Gastrocnemius medialis (tissue), 4 donors: Measurements from ENCODE around the gene ARRB1. TPM values are rescaled to one million over a fixed set of nuclear protein-coding genes. Genes with fewer than 3 reads are reported as not detected.

Experiments
- ATAC-seq, 2 donors: fragments of 150-250 bp; one replicate each; pipeline ENCODE4 v1.9.1; 2016
- DNase-seq, 2 donors: peaks; one replicate each; pipeline ENCODE4 v3.0.0-alpha.2; 2019
- H3K27ac ChIP-seq, 4 donors: fragments of 200-600 bp; sonication (generic); 1 replicate in 1 of 4; 2 replicates in 3 of 4; pipeline ENCODE4 v1.5.1; 2016 to 2018; ENCODE audit warnings: mild to moderate bottlenecking in 2 of 4, moderate library complexity in 1 of 4
- H3K27me3 ChIP-seq, 3 donors: fragments of 200-600 bp; sonication (generic) in 2 of 3; 1 replicate in 1 of 3; 2 replicates in 2 of 3; pipeline versions ENCODE4 v1.5.1 to v1.6.0; 2016 to 2019; ENCODE audit warnings: mild to moderate bottlenecking in 1 of 3, moderate library complexity in 1 of 3
- H3K36me3 ChIP-seq, 2 donors: fragments of 200-600 bp; sonication (generic) in 1 of 2; one replicate each; pipeline ENCODE4 v1.5.1; 2017 to 2018
- H3K4me1 ChIP-seq, 2 donors: fragments of 200-600 bp; sonication (generic) in 1 of 2; one replicate each; pipeline ENCODE4 v1.5.1; 2016 to 2017; ENCODE audit warnings: mild to moderate bottlenecking in 2 of 2
- H3K4me3 ChIP-seq, 4 donors: fragments of 200-600 bp; sonication (generic) in 3 of 4; 1 replicate in 1 of 4; 2 replicates in 3 of 4; pipeline ENCODE4 v1.5.1; 2016 to 2019; ENCODE audit warnings: mild to moderate bottlenecking in 2 of 4
- H3K9me3 ChIP-seq, 3 donors: fragments of 200-600 bp; sonication (generic) in 2 of 3; 1 replicate in 1 of 3; 2 replicates in 2 of 3; pipeline ENCODE4 v1.5.1; 2016 to 2019
- CTCF ChIP-seq, 5 experiments: fragments of 450-650 bp in 3 of 5; fragments of 200-600 bp in 2 of 5; sonication (generic) in 2 of 5; IDR thresholded peaks in 4 of 5; conservative IDR thresholded peaks in 1 of 5; 1 replicate in 4 of 5; 2 replicates in 1 of 5; pipeline ENCODE4 v1.5.1; 2016 to 2019; ENCODE audit warnings: antibody characterized with exemption in 5 of 5, mild to moderate bottlenecking in 3 of 5, moderate library complexity in 3 of 5
- POLR2A ChIP-seq, 2 donors: fragments of 450-650 bp; IDR thresholded peaks; one replicate each; pipeline ENCODE4 v1.6.1; 2017; ENCODE audit warnings: antibody characterized with exemption in 2 of 2, mild to moderate bottlenecking in 2 of 2, moderate library complexity in 2 of 2
- in situ Hi-C, 4 donors: fragments of 200-750 bp; cut with MboI; loops; one replicate each; pipeline versions ENCODE4 v1.15.0 to v1.8.0; 2017; ENCODE audit warnings: low sequenced_read_pairs in 4 of 4
- intact Hi-C: fragments of 100-400 bp; cut with DNase I; formaldehyde crosslinking; loops from one replicate; pipeline ENCODE4 v1.15.1; 2023; ENCODE audit warnings: low total_unique reads
- total RNA-seq, 4 donors: library from RNA; depleted of rRNA; stranded (reverse); fragments of >200 nt; gene quantifications; one replicate each; pipeline versions ENCODE4 v1.1.0 to v1.2.3, GENCODE V29; 2016

Gene ARRB1
- total RNA-seq, 4 donors from 2014 or later = 4.3 to 11.8 (median 5.4) TPM

- TF ChIP-seq CTCF (IDR thresholded peaks at IDR 0.05 in 4 of 5, conservative IDR thresholded peaks at IDR 0.05 in 1 of 5) = no peak
- Histone ChIP-seq H3K36me3 (no peaks in the 10 kb centered on the region), H3K4me1 (no peaks in the 10 kb centered on the region), H3K27me3 (no peaks in the 10 kb centered on the region), H3K9me3 (no peaks in the 10 kb centered on the region), H3K4me3 (no peak overlapping the region), H3K27ac (no peak overlapping the region)
- DNase-seq = peak in 1 of 2 donors; percentile 26
- ATAC-seq = peak in 1 of 2 donors; percentile 29
- in situ Hi-C loops = no loop called here
- intact Hi-C loops = no loop called here
Observed at GRCh38 chr11:75263944-75264349, 87.5 kb downstream of the ARRB1 start.

- no peaks in the 10 kb centered on the region for H3K9me3 ChIP-seq
- peak in 1 of 2 donors; percentile 10 for DNase-seq
- intact Hi-C loops = no loop called here
- in situ Hi-C loops = no loop called here
- no peaks in the 10 kb centered on the region for H3K36me3 ChIP-seq
- H3K27ac ChIP-seq = no peak overlapping the region
- no peaks in the 10 kb centered on the region for H3K4me1 ChIP-seq
- H3K27me3 ChIP-seq = no peaks in the 10 kb centered on the region
- ATAC-seq = no peak
- no peak for TF ChIP-seq POLR2A (IDR thresholded peaks at IDR 0.05)
- no peak for TF ChIP-seq CTCF (IDR thresholded peaks at IDR 0.05 in 4 of 5, conservative IDR thresholded peaks at IDR 0.05 in 1 of 5)
- no peak overlapping the region for H3K4me3 ChIP-seq
Observed at GRCh38 chr11:75262961-75263852, 88.3 kb downstream of the ARRB1 start.

- Histone ChIP-seq H3K27me3 (no peaks in the 10 kb centered on the region), H3K36me3 (no peaks in the 10 kb centered on the region), H3K4me3 (no peak overlapping the region), H3K4me1 (no peaks in the 10 kb centered on the region), H3K9me3 (no peaks in the 10 kb centered on the region), H3K27ac (no peak overlapping the region)
- TF ChIP-seq CTCF (IDR thresholded peaks at IDR 0.05 in 4 of 5, conservative IDR thresholded peaks at IDR 0.05 in 1 of 5) (no peak), POLR2A (IDR thresholded peaks at IDR 0.05) (no peak)
- DNase-seq = peak in 1 of 2 donors; percentile 2
- in situ Hi-C loops (no loop called here), intact Hi-C loops (no loop called here)
- no peak for ATAC-seq
Observed at GRCh38 chr11:75262436-75262835, 89.0 kb downstream of the ARRB1 start.

- Histone ChIP-seq H3K36me3 (no peaks in the 10 kb centered on the region), H3K27ac (no peak overlapping the region), H3K4me1 (no peaks in the 10 kb centered on the region), H3K4me3 (no peak overlapping the region), H3K27me3 (no peaks in the 10 kb centered on the region), H3K9me3 (no peaks in the 10 kb centered on the region)
- ATAC-seq (no peak), DNase-seq (peak in 1 of 2 donors; percentile 6)
- in situ Hi-C loops = no loop called here
- intact Hi-C loops = no loop called here
- no peak for TF ChIP-seq POLR2A (IDR thresholded peaks at IDR 0.05)
- no peak for TF ChIP-seq CTCF (IDR thresholded peaks at IDR 0.05 in 4 of 5, conservative IDR thresholded peaks at IDR 0.05 in 1 of 5)
Observed at GRCh38 chr11:75261902-75262361, 89.5 kb downstream of the ARRB1 start.
